OCI-LY7 (cell line): Measurements from ENCODE around the gene TRIM50.

Experiments used
- EZH2phosphoT487 ChIP-seq: fragments of 200-600 bp; sonication (generic); IDR thresholded peaks from 2 replicates; pipeline ENCODE4 v1.6.1; 2018; ENCODE audit warnings: low read depth, borderline replicate concordance, mild to moderate bottlenecking, mixed run types, antibody characterized with exemption, low read length, moderate library complexity, mixed read lengths
- TF ChIP-seq, protein P1 (sequence below): fragments of 200-600 bp; sonication (generic); conservative IDR thresholded peaks from 2 replicates; pipeline ENCODE4 v1.5.1; 2014; ENCODE audit warnings: mild to moderate bottlenecking, antibody characterized with exemption, low read length, moderate library complexity, mixed read lengths

GRCh38 chr7:73376671-73377412, 49.0 kb upstream of the TRIM50 start:
- TF ChIP-seq, protein P1, sequence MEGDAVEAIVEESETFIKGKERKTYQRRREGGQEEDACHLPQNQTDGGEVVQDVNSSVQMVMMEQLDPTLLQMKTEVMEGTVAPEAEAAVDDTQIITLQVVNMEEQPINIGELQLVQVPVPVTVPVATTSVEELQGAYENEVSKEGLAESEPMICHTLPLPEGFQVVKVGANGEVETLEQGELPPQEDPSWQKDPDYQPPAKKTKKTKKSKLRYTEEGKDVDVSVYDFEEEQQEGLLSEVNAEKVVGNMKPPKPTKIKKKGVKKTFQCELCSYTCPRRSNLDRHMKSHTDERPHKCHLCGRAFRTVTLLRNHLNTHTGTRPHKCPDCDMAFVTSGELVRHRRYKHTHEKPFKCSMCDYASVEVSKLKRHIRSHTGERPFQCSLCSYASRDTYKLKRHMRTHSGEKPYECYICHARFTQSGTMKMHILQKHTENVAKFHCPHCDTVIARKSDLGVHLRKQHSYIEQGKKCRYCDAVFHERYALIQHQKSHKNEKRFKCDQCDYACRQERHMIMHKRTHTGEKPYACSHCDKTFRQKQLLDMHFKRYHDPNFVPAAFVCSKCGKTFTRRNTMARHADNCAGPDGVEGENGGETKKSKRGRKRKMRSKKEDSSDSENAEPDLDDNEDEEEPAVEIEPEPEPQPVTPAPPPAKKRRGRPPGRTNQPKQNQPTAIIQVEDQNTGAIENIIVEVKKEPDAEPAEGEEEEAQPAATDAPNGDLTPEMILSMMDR: no peak
- no peak for TF ChIP-seq EZH2phosphoT487
